K562 (cell line): ENCODE measurements around the gene KYAT1. TPM values are rescaled to one million over a fixed set of nuclear protein-coding genes. Genes with fewer than 3 reads are reported as not detected.
A peak's percentile ranks its signal among the peaks of the same experiment; 100 is the strongest.

Source experiments
- ATAC-seq: fragments of 200-7000 bp; cut with Tn5 transposase; 3 replicates; pipeline ENCODE4 v1.9.1; 2020; ENCODE audit warnings: moderate library complexity
- BruUV-seq: library from RNA; stranded (reverse); fragments of 400-500 nt; replicated peaks from 2 replicates; lab custom pipeline; 2021; lab: Mats Ljungman, UMichigan
- CTCF ChIA-PET: fragments of 300-600 bp; formaldehyde crosslinking; extraction: SDS; loops from one replicate; lab custom pipeline; 2021; ENCODE audit warnings: low intra/inter-chr PET ratio; lab: Yijun Ruan, JAX
- POLR2A ChIA-PET: fragments of 300-600, 350-650 bp; sonication (Branson Sonifier 250); formaldehyde crosslinking; extraction: SDS; loops from one replicate; lab custom pipeline; 2021; ENCODE audit warnings: antibody characterized with exemption, inconsistent platforms; lab: Yijun Ruan, JAX
- DNase-seq, 4 experiments: peaks; one replicate each; pipeline versions ENCODE4 v3.0.0 to v3.0.0-alpha.2; 2011 to 2018; ENCODE audit warnings: low spot score in 3 of 4, mixed read lengths in 3 of 4; ENCODE audit errors: extremely low read depth in 1 of 4
- FAIRE-seq: peaks from 2 replicates; lab custom pipeline; 2011; peaks lifted over from hg19 to GRCh38; lab: Jason Lieb, UNC
- H2AFZ ChIP-seq: 2 replicates; pipeline ENCODE4 v1.6.0; 2011; ENCODE audit warnings: low read depth, low read length, control low read depth, inconsistent platforms
- H3K27ac ChIP-seq: fragments of 200-600 bp; 3 replicates; pipeline ENCODE4 v1.8.0; 2011; ENCODE audit warnings: low read depth, mild to moderate bottlenecking, control low read depth, inconsistent platforms, low read length, moderate library complexity, mixed read lengths; ENCODE audit errors: extremely low read depth
- H3K27me3 ChIP-seq, 2 experiments: fragments of 300-600 bp in 1 of 2; 2 replicates in 1 of 2; 3 replicates in 1 of 2; pipeline versions ENCODE4 v1.6.0 to v1.8.0; 2011; ENCODE audit warnings: inconsistent platforms in 2 of 2, low read length in 2 of 2, mild to moderate bottlenecking in 1 of 2, mixed read lengths in 1 of 2, moderate library complexity in 1 of 2; ENCODE audit not compliant: control insufficient read depth in 2 of 2, insufficient read depth in 2 of 2
- H3K36me3 ChIP-seq: fragments of 300-600 bp; 3 replicates; pipeline ENCODE4 v1.8.0; 2011; ENCODE audit warnings: mild to moderate bottlenecking, low read length, inconsistent platforms; ENCODE audit not compliant: control insufficient read depth, insufficient read depth
- H3K4me1 ChIP-seq, 2 experiments: fragments of 200-600 bp in 1 of 2; replicated peaks in 1 of 2; 2 replicates in 1 of 2; 3 replicates in 1 of 2; pipeline versions ENCODE4 v1.5.1 to v1.8.0; 2011; ENCODE audit warnings: inconsistent platforms in 2 of 2, low read length in 2 of 2, mild to moderate bottlenecking in 1 of 2, mixed read lengths in 1 of 2, moderate library complexity in 1 of 2; ENCODE audit not compliant: control insufficient read depth in 2 of 2, insufficient read depth in 2 of 2
- H3K4me2 ChIP-seq: 2 replicates; pipeline ENCODE4 v1.6.1; 2011; ENCODE audit warnings: low read length, control low read depth, inconsistent platforms, mixed read lengths; ENCODE audit not compliant: insufficient read depth
- H3K4me3 ChIP-seq: fragments of 200-600 bp; sonication (generic), shearing (Covaris generic); 2 replicates; pipeline ENCODE4 v1.5.1; 2016; ENCODE audit warnings: control low read depth, inconsistent platforms
- H3K79me2 ChIP-seq: fragments of 200-600 bp; 3 replicates; pipeline ENCODE4 v1.8.0; 2011; ENCODE audit warnings: low read length, inconsistent platforms; ENCODE audit not compliant: control insufficient read depth, insufficient read depth
- H3K9ac ChIP-seq, 2 experiments: 2 replicates each; pipeline versions ENCODE4 v1.6.0 to v1.6.1; 2011; ENCODE audit warnings: low read depth in 2 of 2, low read length in 2 of 2, control low read depth in 1 of 2, inconsistent platforms in 1 of 2, mild to moderate bottlenecking in 1 of 2, mixed read lengths in 1 of 2; ENCODE audit not compliant: insufficient read depth in 1 of 2
- H3K9me1 ChIP-seq: one replicate; pipeline ENCODE4 v1.6.0; 2011; ENCODE audit warnings: inconsistent platforms, mild to moderate bottlenecking, low read length, moderate library complexity; ENCODE audit not compliant: control insufficient read depth, insufficient read depth
- H3K9me3 ChIP-seq: replicated peaks from 2 replicates; pipeline ENCODE4 v1.5.1; 2011; ENCODE audit warnings: low read depth, low read length, inconsistent platforms; ENCODE audit not compliant: control insufficient read depth, insufficient read depth
- H4K20me1 ChIP-seq: replicated peaks from 2 replicates; pipeline ENCODE4 v1.6.1; 2011; ENCODE audit warnings: low read length, inconsistent platforms, mixed read lengths; ENCODE audit not compliant: control insufficient read depth, insufficient read depth
- C11orf30 ChIP-seq: fragments of 450-650 bp; IDR thresholded peaks from 2 replicates; pipeline ENCODE4 v1.6.1; 2016; ENCODE audit warnings: low read depth, mild to moderate bottlenecking
- CBX3 ChIP-seq, 2 experiments: IDR thresholded peaks; 1 replicate in 1 of 2; 2 replicates in 1 of 2; pipeline ENCODE4 v1.6.1; 2012; ENCODE audit warnings: inconsistent platforms in 2 of 2, low read length in 2 of 2, borderline replicate concordance in 1 of 2, control low read depth in 1 of 2
- FOXK1 ChIP-seq: sonication (generic); formaldehyde crosslinking; IDR thresholded peaks from 2 replicates; pipeline ENCODE4 v1.8.0; 2022; ENCODE audit warnings: missing genetic modification reagents, mild to moderate bottlenecking, borderline replicate concordance
- NFE2L1 ChIP-seq: fragments of 450-650 bp; IDR thresholded peaks from 2 replicates; pipeline ENCODE4 v1.6.1; 2016; ENCODE audit warnings: missing genetic modification characterization, low read depth, mild to moderate bottlenecking, missing compliant biosample characterization, moderate library complexity, borderline replicate concordance
- POLR2G ChIP-seq: fragments of 200-400 bp; formaldehyde crosslinking; IDR thresholded peaks from 2 replicates; pipeline ENCODE4 v1.6.1; 2017; ENCODE audit warnings: low read depth, mild to moderate bottlenecking, antibody characterized with exemption, low read length, moderate library complexity
- SRSF7 ChIP-seq: fragments of 200-400 bp; formaldehyde crosslinking; optimal IDR thresholded peaks from 2 replicates; pipeline ENCODE3; 2017; ENCODE audit warnings: mild to moderate bottlenecking, low read depth, low read length
- SRSF9 ChIP-seq: fragments of 200-400 bp; formaldehyde crosslinking; IDR thresholded peaks from 2 replicates; pipeline ENCODE4 v1.6.1; 2017; ENCODE audit warnings: low read depth, low read length, borderline replicate concordance
- ZNF134 ChIP-seq: fragments of 250-450 bp; sonication (Bioruptor Pico); conservative IDR thresholded peaks from 2 replicates; pipeline ENCODE4 v1.4.0; 2020
- ZNF140 ChIP-seq: fragments of 250-450 bp; sonication (Bioruptor Pico); IDR thresholded peaks from 2 replicates; pipeline ENCODE4 v1.8.0; 2021; ENCODE audit warnings: moderate library complexity, mild to moderate bottlenecking, inconsistent platforms
- ZNF77 ChIP-seq: fragments of 250-450 bp; sonication (Bioruptor Pico); IDR thresholded peaks from 2 replicates; pipeline ENCODE4 v1.5.0; 2020
- WGBS: fragments of 100-300 bp; shearing (Covaris generic); methylation state at CpG from one replicate; pipeline ENCODE4 v1.1.6; 2016; ENCODE audit warnings: low coverage, mixed read lengths; ENCODE audit not compliant: insufficient coverage; ENCODE audit errors: missing lambda C conversion rate; 5-methylcytosine and 5-hydroxymethylcytosine counted together
- in situ Hi-C: fragments of 300-500 bp; cut with MboI; formaldehyde crosslinking; loops from 4 replicates; pipeline ENCODE4 v1.15.0; 2018; ENCODE audit warnings: inconsistent platforms, mixed read lengths
- intact Hi-C: fragments of 100-400 bp; cut with micrococcal nuclease; formaldehyde crosslinking; loops from 2 replicates; pipeline ENCODE4 v1.14.2; 2022
- polyA plus RNA-seq, 8 experiments: library from polyadenylated mRNA; depleted of rRNA in 4 of 8; stranded (reverse) in 5 of 8; unstranded in 3 of 8; fragments of >200 nt; fragmentation: Nextera tagmentation in 2 of 8; fragmentation: Illumina TruSeq in 1 of 8; extraction: Ambion mirVana in 2 of 8; extraction: Trizol in 1 of 8; gene quantifications; 2 replicates each; pipeline versions ENCODE4 v1.2.1 to v1.2.3, GENCODE V29; 2011 to 2014; ENCODE audit warnings: inconsistent platforms in 1 of 8, missing spikeins in 1 of 8
- total RNA-seq, 7 experiments: library from RNA; depleted of rRNA in 6 of 7; stranded (reverse); fragments of >200 nt in 6 of 7; fragmentation: Illumina TruSeq in 2 of 7; extraction: Trizol in 2 of 7; gene quantifications; 2 replicates each; pipeline versions ENCODE4 v1.2.1 to v1.2.3, GENCODE V29; 2011 to 2021; ENCODE audit warnings: low replicate concordance in 1 of 7
- TF ChIP-seq, protein P1 (sequence below): fragments of 250-450 bp; sonication (Bioruptor Pico); IDR thresholded peaks from 2 replicates; pipeline ENCODE4 v1.4.0; 2020; ENCODE audit warnings: mild to moderate bottlenecking, moderate library complexity, borderline replicate concordance
- TF ChIP-seq, protein P2 (sequence below): fragments of 450-650 bp; IDR thresholded peaks from 2 replicates; pipeline ENCODE4 v1.7.0; 2016; ENCODE audit warnings: borderline replicate concordance

Gene KYAT1
- total and polyA plus RNA-seq, 9 of the 15 experiments (the other 6 are each of a cell fraction or from before 2014, with no cell fraction given), result 6.4 to 16.8 (median 11.1) TPM

DNA sequence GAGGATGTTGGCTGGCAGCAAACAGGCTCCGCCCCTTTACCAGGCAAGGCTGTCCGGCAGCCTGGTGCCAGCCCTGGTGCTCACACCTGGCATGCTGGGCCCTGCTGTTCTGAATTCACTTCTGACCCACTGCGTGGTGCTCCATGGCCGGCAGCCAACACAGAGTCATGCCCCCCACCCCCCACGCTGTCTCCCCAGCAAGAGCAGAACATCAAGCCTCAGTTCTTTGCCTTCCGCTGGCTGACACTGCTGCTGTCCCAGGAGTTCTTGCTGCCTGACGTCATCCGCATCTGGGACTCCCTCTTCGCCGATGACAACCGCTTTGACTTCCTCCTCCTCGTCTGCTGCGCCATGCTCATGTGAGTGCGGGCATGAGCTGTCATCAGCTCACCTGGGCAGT, 76.1 kb downstream of the KYAT1 start:
- Histone ChIP-seq H3K27ac (no peak overlapping the region), H3K9ac (peak overlapping the region in 1 of 2 experiments; percentile 71; a peak in 2 of 4 replicates), H3K79me2 (no peaks in the 10 kb centered on the region), H3K4me2 (no peak overlapping the region), H3K9me1 (no peaks in the 10 kb centered on the region), H4K20me1 (no peaks in the 10 kb centered on the region), H3K4me1 (peaks cover 0 to 3% of the 10 kb centered on the region in 2 experiments; a peak in 3 of 5 replicates), H2AFZ (no peak overlapping the region), H3K9me3 (no peaks in the 10 kb centered on the region), H3K4me3 (no peak overlapping the region), H3K36me3 (peaks cover 72% of the 10 kb centered on the region), H3K27me3 (no peaks in the 10 kb centered on the region)
- ChIA-PET CTCF (no interaction called here), POLR2A (interaction anchor here (0.6 to 2.4 kb wide), 5 partner anchors 10 to 365 kb away, joined by 3 to 9 read pairs (median 4); partner anchors contain the start of gene ENDOG)
- DNase-seq (no peak), FAIRE-seq (no peak), ATAC-seq (no peak)
- no TSS peak for BruUV-seq
- in situ Hi-C loops (no loop called here), intact Hi-C loops (no loop called here)
- 93% methylated on average over 14 of the region's 14 CpGs for WGBS
- TF ChIP-seq POLR2G (0 out of 2 replicates have a peak, but pooled peaks have one; percentile 30), ZNF140 (CRISPR knock-in tag) (no peak), ZNF77 (CRISPR knock-in tag) (no peak), CBX3 (IDR thresholded peaks at IDR 0.05; ENCODE audit: borderline replicate concordance in 1 of 2, low read length in 2 of 2) (no peak), ZNF134 (CRISPR knock-in tag) (no peak)

DNA sequence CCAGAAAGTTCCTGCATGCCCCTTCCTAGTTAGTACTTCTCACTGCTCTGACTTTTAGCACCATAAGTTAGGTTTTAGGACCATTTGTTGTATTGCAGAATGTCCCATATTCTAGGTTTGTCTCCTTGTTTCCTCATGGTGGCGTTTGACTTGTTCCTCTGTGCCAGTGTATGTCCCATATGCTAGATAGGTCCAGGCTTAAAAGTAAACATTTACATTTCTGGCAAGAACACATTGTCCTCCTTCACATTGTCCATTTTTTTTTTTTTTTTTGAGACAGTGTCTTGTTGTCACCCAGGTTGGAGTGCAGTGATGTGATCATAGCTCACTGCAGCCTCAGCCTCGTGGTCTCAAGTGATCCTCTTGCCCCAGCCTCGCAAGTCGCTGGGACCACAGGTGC, 79.3 kb downstream of the KYAT1 start:
- FAIRE-seq (no peak), DNase-seq (no peak), ATAC-seq (no peak)
- no peaks in the 10 kb centered on the region for H3K9me1 ChIP-seq
- no TSS peak for BruUV-seq
- no peak overlapping the region for H3K4me3 ChIP-seq
- no peak overlapping the region for H2AFZ ChIP-seq
- H3K27ac ChIP-seq, result no peak overlapping the region
- no peaks in the 10 kb centered on the region for H3K27me3 ChIP-seq
- in situ Hi-C loops (no loop called here), intact Hi-C loops (no loop called here)
- peaks cover 0 to 3% of the 10 kb centered on the region in 2 experiments; a peak in 2 of 5 replicates for H3K4me1 ChIP-seq
- ChIA-PET POLR2A (interaction anchor here (0.6 kb wide), 1 partner anchor 37 kb away, joined by 3 read pairs; no protein-coding TSS in a partner anchor), CTCF (no interaction called here)
- H3K4me2 ChIP-seq, result no peak overlapping the region
- H4K20me1 ChIP-seq, result no peaks in the 10 kb centered on the region
- no peaks in the 10 kb centered on the region for H3K9me3 ChIP-seq
- WGBS, result 90% methylated on average over 4 of the region's 4 CpGs
- no peak overlapping the region for H3K9ac ChIP-seq
- peaks cover 78% of the 10 kb centered on the region for H3K36me3 ChIP-seq
- H3K79me2 ChIP-seq, result no peaks in the 10 kb centered on the region
- TF ChIP-seq NFE2L1 (tag) (no peak), SRSF7 (no peak), SRSF9 (no peak), FOXK1 (no peak), C11orf30 (no peak)
- TF ChIP-seq, protein P1, sequence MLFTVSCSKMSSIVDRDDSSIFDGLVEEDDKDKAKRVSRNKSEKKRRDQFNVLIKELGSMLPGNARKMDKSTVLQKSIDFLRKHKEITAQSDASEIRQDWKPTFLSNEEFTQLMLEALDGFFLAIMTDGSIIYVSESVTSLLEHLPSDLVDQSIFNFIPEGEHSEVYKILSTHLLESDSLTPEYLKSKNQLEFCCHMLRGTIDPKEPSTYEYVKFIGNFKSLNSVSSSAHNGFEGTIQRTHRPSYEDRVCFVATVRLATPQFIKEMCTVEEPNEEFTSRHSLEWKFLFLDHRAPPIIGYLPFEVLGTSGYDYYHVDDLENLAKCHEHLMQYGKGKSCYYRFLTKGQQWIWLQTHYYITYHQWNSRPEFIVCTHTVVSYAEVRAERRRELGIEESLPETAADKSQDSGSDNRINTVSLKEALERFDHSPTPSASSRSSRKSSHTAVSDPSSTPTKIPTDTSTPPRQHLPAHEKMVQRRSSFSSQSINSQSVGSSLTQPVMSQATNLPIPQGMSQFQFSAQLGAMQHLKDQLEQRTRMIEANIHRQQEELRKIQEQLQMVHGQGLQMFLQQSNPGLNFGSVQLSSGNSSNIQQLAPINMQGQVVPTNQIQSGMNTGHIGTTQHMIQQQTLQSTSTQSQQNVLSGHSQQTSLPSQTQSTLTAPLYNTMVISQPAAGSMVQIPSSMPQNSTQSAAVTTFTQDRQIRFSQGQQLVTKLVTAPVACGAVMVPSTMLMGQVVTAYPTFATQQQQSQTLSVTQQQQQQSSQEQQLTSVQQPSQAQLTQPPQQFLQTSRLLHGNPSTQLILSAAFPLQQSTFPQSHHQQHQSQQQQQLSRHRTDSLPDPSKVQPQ (CRISPR knock-in tag), result no peak
- TF ChIP-seq, protein P2, sequence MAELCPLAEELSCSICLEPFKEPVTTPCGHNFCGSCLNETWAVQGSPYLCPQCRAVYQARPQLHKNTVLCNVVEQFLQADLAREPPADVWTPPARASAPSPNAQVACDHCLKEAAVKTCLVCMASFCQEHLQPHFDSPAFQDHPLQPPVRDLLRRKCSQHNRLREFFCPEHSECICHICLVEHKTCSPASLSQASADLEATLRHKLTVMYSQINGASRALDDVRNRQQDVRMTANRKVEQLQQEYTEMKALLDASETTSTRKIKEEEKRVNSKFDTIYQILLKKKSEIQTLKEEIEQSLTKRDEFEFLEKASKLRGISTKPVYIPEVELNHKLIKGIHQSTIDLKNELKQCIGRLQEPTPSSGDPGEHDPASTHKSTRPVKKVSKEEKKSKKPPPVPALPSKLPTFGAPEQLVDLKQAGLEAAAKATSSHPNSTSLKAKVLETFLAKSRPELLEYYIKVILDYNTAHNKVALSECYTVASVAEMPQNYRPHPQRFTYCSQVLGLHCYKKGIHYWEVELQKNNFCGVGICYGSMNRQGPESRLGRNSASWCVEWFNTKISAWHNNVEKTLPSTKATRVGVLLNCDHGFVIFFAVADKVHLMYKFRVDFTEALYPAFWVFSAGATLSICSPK, result no peak
